ENCODE measurements around the gene CALHM5. TPM values are rescaled to one million over a fixed set of nuclear protein-coding genes. Genes with fewer than 3 reads are reported as not detected.

The CALHM5 gene
- total and polyA plus RNA-seq, 10 of the 15 experiments (the other 5 are each of a cell fraction or from before 2014, with no cell fraction given), result not detected

GRCh38 chr6:116467514-116467913, 43.9 kb upstream of the CALHM5 start:
- no peaks in the 10 kb centered on the region for H3K79me2 ChIP-seq (ENCODE audit: control insufficient read depth, insufficient read depth, low read length)
- ChIA-PET RAD21 (ENCODE audit: unreplicated experiment) (no interaction called here), CTCF (interaction anchor here (1.0 kb wide), 1 partner anchor 180 kb away, joined by 3 read pairs; no protein-coding TSS in a partner anchor), POLR2A (interaction anchor here (0.7 kb wide), 1 partner anchor 157 kb away, joined by 5 read pairs; no protein-coding TSS in a partner anchor), SMC1A (ENCODE audit: uncharacterized antibody, unreplicated experiment) (no interaction called here)
- H2AFZ ChIP-seq (ENCODE audit: control insufficient read depth, low read depth, low read length), result no peak overlapping the region
- no peaks in the 10 kb centered on the region for H4K20me1 ChIP-seq (ENCODE audit: control insufficient read depth, insufficient read depth)
- no peaks in the 10 kb centered on the region for H3K9me3 ChIP-seq (replicated peaks; ENCODE audit: control insufficient read depth, insufficient read depth, low read length)
- H3K4me2 ChIP-seq (ENCODE audit: control insufficient read depth, insufficient read depth), result no peak overlapping the region
- ATAC-seq (no peak), DNase-seq (ENCODE audit: low read depth, low spot score) (no peak), FAIRE-seq (no peak)
- in situ Hi-C loops (cut with MboI) (no loop called here), intact Hi-C loops (cut with micrococcal nuclease; ENCODE audit: unreplicated experiment) (no loop called here)
- H3K4me3 ChIP-seq, result no peak overlapping the region
- H3K9ac ChIP-seq (ENCODE audit: control insufficient read depth, insufficient read depth, low read length), result no peak overlapping the region
- no TSS peak for BruUV-seq (replicated peaks)
- no peak overlapping the region for H3K27ac ChIP-seq (ENCODE audit: control insufficient read depth, insufficient read depth)
- no peaks in the 10 kb centered on the region for H3K36me3 ChIP-seq (ENCODE audit: control insufficient read depth in 2 of 2, insufficient read depth in 2 of 2, low read length in 1 of 2)
- no peaks in the 10 kb centered on the region; a peak in 2 of 4 replicates for H3K27me3 ChIP-seq (replicated peaks in 1 of 2; ENCODE audit: control insufficient read depth in 2 of 2, insufficient read depth in 2 of 2, low read length in 1 of 2)
- H3K4me1 ChIP-seq (ENCODE audit: control insufficient read depth, insufficient read depth, low read length), result peaks cover 14% of the 10 kb centered on the region
- TF ChIP-seq PML (IDR thresholded peaks at IDR 0.05; ENCODE audit: low read length) (no peak), BCL3 (IDR thresholded peaks at IDR 0.05; ENCODE audit: borderline replicate concordance, insufficient read depth, low read depth, low read length, poor library complexity, severe bottlenecking) (no peak), SP1 (IDR thresholded peaks at IDR 0.05; ENCODE audit: low read depth, low read length) (no peak), BRCA1 (IDR thresholded peaks at IDR 0.05; ENCODE audit: low read depth, low read length) (no peak), CBX3 (IDR thresholded peaks at IDR 0.05; ENCODE audit: borderline replicate concordance, low read depth) (no peak), E2F4 (IDR thresholded peaks at IDR 0.05; ENCODE audit: low read depth, low read length) (no peak), YBX1 (IDR thresholded peaks at IDR 0.05) (no peak), REST (IDR thresholded peaks at IDR 0.05; ENCODE audit: low read depth, low read length) (no peak), KAT2A (conservative IDR thresholded peaks at IDR 0.05; ENCODE audit: control insufficient read depth, low read depth, low read length) (no peak), NKRF (conservative IDR thresholded peaks at IDR 0.05) (no peak), HDGF (IDR thresholded peaks at IDR 0.05) (no peak), E4F1 (IDR thresholded peaks at IDR 0.05; ENCODE audit: borderline replicate concordance, partially characterized antibody) (no peak), IKZF2 (IDR thresholded peaks at IDR 0.05) (no peak)
